GM12864 (cell line): ENCODE data around the gene SNX32.

Experiments used
- DNase-seq: peaks from one replicate; pipeline ENCODE4 v3.0.0-alpha.2; 2011; ENCODE audit warnings: low read depth
- H3K4me3 ChIP-seq: 2 replicates; pipeline ENCODE4 v1.5.1; 2011; ENCODE audit warnings: mild to moderate bottlenecking, low read depth, low read length, control low read depth
- CTCF ChIP-seq: IDR thresholded peaks from 2 replicates; pipeline ENCODE4 v1.5.1; 2011; ENCODE audit warnings: low read depth, mild to moderate bottlenecking, moderate library complexity, low read length, control low read depth, inconsistent platforms; ENCODE audit errors: missing control alignments

Gene SNX32

GRCh38 chr11:65892661-65893317, 59.0 kb downstream of the SNX32 start:
- peak overlapping the region; percentile 86 for H3K4me3 ChIP-seq
- no peak for DNase-seq

GRCh38 chr11:65894034-65894591, 60.4 kb downstream of the SNX32 start:
- TF ChIP-seq CTCF = no peak
- peak overlapping the region; percentile 59 for H3K4me3 ChIP-seq
- no peak for DNase-seq

More at GRCh38 chr11:65892661-65893317, 59.0 kb downstream of the SNX32 start:
- no peak for TF ChIP-seq CTCF

GRCh38 chr11:65895482-65895981, 61.8 kb downstream of the SNX32 start:
- TF ChIP-seq CTCF = no peak
- no peak for DNase-seq
- H3K4me3 ChIP-seq = no peak overlapping the region

GRCh38 chr11:65896034-65896999, 62.6 kb downstream of the SNX32 start:
- DNase-seq = no peak
- H3K4me3 ChIP-seq = no peak overlapping the region
- TF ChIP-seq CTCF = no peak

GRCh38 chr11:65897020-65897471, 63.3 kb downstream of the SNX32 start:
- DNase-seq = no peak
- no peak for TF ChIP-seq CTCF
- H3K4me3 ChIP-seq = no peak overlapping the region

- no peak for TF ChIP-seq CTCF
- peak overlapping the region; percentile 56 for H3K4me3 ChIP-seq
- no peak for DNase-seq
These were observed 65.0 kb downstream of the SNX32 start for GRCh38 chr11:65898656-65899355.
